HCT116 (cell line): ENCODE measurements around the gene PRSS27. TPM values are rescaled to one million over a fixed set of nuclear protein-coding genes. Genes with fewer than 3 reads are reported as not detected.

Source experiments
- ATAC-seq: fragments of 200-7000 bp; cut with Tn5 transposase; 2 replicates; pipeline ENCODE4 v1.9.1; 2020; ENCODE audit warnings: mild to moderate bottlenecking, moderate library complexity
- BruUV-seq: library from RNA; stranded (reverse); fragments of 400-500 nt; replicated peaks from 2 replicates; lab custom pipeline; 2021; lab: Mats Ljungman, UMichigan
- CTCF ChIA-PET: fragments of 300-600 bp; sonication (Branson Sonifier 250); formaldehyde crosslinking; loops from one replicate; lab custom pipeline; 2021; ENCODE audit warnings: antibody characterized with exemption; lab: Charles Lee
- POLR2A ChIA-PET: fragments of 300-600, 350-600 bp; sonication (Branson Sonifier 250); formaldehyde crosslinking; loops from one replicate; lab custom pipeline; 2021; ENCODE audit warnings: antibody characterized with exemption; lab: Charles Lee
- RAD21 ChIA-PET, 2 experiments: fragments of 300-600 bp; sonication (Branson Sonifier 250); formaldehyde crosslinking; loops; one replicate each; lab custom pipeline; 2023; ENCODE audit warnings: low total read pairs in 2 of 2; ENCODE audit not compliant: uncharacterized antibody in 2 of 2, unreplicated experiment in 2 of 2, low non-redundant PET in 1 of 2; lab: Charles Lee
- DNase-seq: peaks from one replicate; pipeline ENCODE4 v3.0.0-alpha.2; 2010; ENCODE audit warnings: low read depth, low spot score
- H2AFZ ChIP-seq: fragments of 200-600 bp; shearing (Covaris generic), sonication (generic); 2 replicates; pipeline ENCODE4 v1.6.1; 2017; ENCODE audit warnings: low read depth, mixed run types, mixed read lengths, antibody characterized with exemption, low read length; ENCODE audit not compliant: poor library complexity, severe bottlenecking
- H3K27ac ChIP-seq: 2 replicates; pipeline ENCODE4 v1.5.1; 2012; ENCODE audit warnings: low read depth, low read length
- H3K27me3 ChIP-seq: fragments of 200-600 bp; sonication (generic); 2 replicates; pipeline ENCODE4 v1.6.1; 2016; ENCODE audit warnings: mixed run types, low read length, mixed read lengths; ENCODE audit not compliant: insufficient read depth
- H3K36me3 ChIP-seq, 2 experiments: fragments of 200-500 bp in 1 of 2; fragments of 200-600 bp in 1 of 2; sonication (Bioruptor generic) in 1 of 2; sonication (generic) in 1 of 2; 2 replicates each; pipeline versions ENCODE4 v1.5.1 to v1.6.1; 2014 to 2016; ENCODE audit warnings: low read length in 2 of 2, inconsistent platforms in 1 of 2, mixed read lengths in 1 of 2, mixed run types in 1 of 2; ENCODE audit not compliant: insufficient read depth in 2 of 2, control insufficient read depth in 1 of 2
- H3K4me1 ChIP-seq, 2 experiments: fragments of 200-600 bp in 1 of 2; sonication (generic) in 1 of 2; 2 replicates each; pipeline versions ENCODE4 v1.5.1 to v1.6.1; 2012 to 2017; ENCODE audit warnings: low read length in 2 of 2, inconsistent platforms in 1 of 2, mild to moderate bottlenecking in 1 of 2, mixed read lengths in 1 of 2, mixed run types in 1 of 2, moderate library complexity in 1 of 2; ENCODE audit not compliant: insufficient read depth in 2 of 2, control insufficient read depth in 1 of 2
- H3K4me2 ChIP-seq: fragments of 200-600 bp; sonication (generic); 2 replicates; pipeline ENCODE4 v1.6.1; 2017; ENCODE audit warnings: mixed run types, low read length, mixed read lengths
- H3K4me3 ChIP-seq, 2 experiments: fragments of 200-600 bp in 1 of 2; sonication (generic) in 1 of 2; replicated peaks in 1 of 2; 2 replicates each; pipeline ENCODE4 v1.5.1; 2011 to 2016; ENCODE audit warnings: low read length in 2 of 2, control low read depth in 1 of 2, low read depth in 1 of 2, mild to moderate bottlenecking in 1 of 2, mixed read lengths in 1 of 2, mixed run types in 1 of 2
- H3K79me2 ChIP-seq: fragments of 200-600 bp; sonication (generic); 2 replicates; pipeline ENCODE4 v1.6.1; 2017; ENCODE audit warnings: mild to moderate bottlenecking, mixed run types, low read length, moderate library complexity, mixed read lengths; ENCODE audit not compliant: insufficient read depth
- H3K9ac ChIP-seq: fragments of 200-600 bp; sonication (generic); 2 replicates; pipeline ENCODE4 v1.6.1; 2016; ENCODE audit warnings: low read length, mixed read lengths
- H3K9me2 ChIP-seq: fragments of 200-600 bp; sonication (generic), shearing (Covaris generic); 2 replicates; pipeline ENCODE4 v1.6.1; 2017; ENCODE audit warnings: mixed run types, mild to moderate bottlenecking, moderate library complexity; ENCODE audit not compliant: insufficient read depth
- H3K9me3 ChIP-seq, 2 experiments: fragments of 200-500 bp in 1 of 2; fragments of 200-600 bp in 1 of 2; sonication (Bioruptor generic) in 1 of 2; sonication (generic) in 1 of 2; 2 replicates each; pipeline ENCODE4 v1.6.1; 2014 to 2017; ENCODE audit warnings: low read length in 2 of 2, mixed read lengths in 2 of 2, inconsistent platforms in 1 of 2, low read depth in 1 of 2, mild to moderate bottlenecking in 1 of 2, mixed run types in 1 of 2, moderate library complexity in 1 of 2; ENCODE audit not compliant: control insufficient read depth in 1 of 2, insufficient read depth in 1 of 2
- H4K20me1 ChIP-seq: fragments of 200-600 bp; sonication (generic), shearing (Covaris generic); 2 replicates; pipeline ENCODE4 v1.6.1; 2017; ENCODE audit warnings: mixed run types, mild to moderate bottlenecking, moderate library complexity; ENCODE audit not compliant: insufficient read depth
- ATF3 ChIP-seq: IDR thresholded peaks from 2 replicates; pipeline ENCODE4 v1.6.1; 2012
- CEBPB ChIP-seq: IDR thresholded peaks from 2 replicates; pipeline ENCODE4 v1.6.1; 2012; ENCODE audit warnings: low read depth
- CTCF ChIP-seq, 3 experiments: fragments of 200-600 bp in 1 of 3; sonication (generic) in 1 of 3; IDR thresholded peaks in 2 of 3; conservative IDR thresholded peaks in 1 of 3; 2 replicates each; pipeline ENCODE4 v1.5.1; 2012 to 2017; ENCODE audit warnings: low read depth in 2 of 3, low read length in 2 of 3, antibody characterized with exemption in 1 of 3, borderline replicate concordance in 1 of 3, control low read depth in 1 of 3, mild to moderate bottlenecking in 1 of 3, mixed read lengths in 1 of 3, mixed run types in 1 of 3, moderate library complexity in 1 of 3; ENCODE audit not compliant: insufficient read depth in 1 of 3
- EGR1 ChIP-seq: IDR thresholded peaks from 2 replicates; pipeline ENCODE4 v1.6.1; 2012; ENCODE audit warnings: low read depth
- ELF1 ChIP-seq: IDR thresholded peaks from 2 replicates; pipeline ENCODE4 v1.6.1; 2012; ENCODE audit warnings: low read depth, borderline replicate concordance
- EZH2 ChIP-seq: fragments of 200-600 bp; sonication (generic); IDR thresholded peaks from 2 replicates; pipeline ENCODE4 v1.6.1; 2017; ENCODE audit warnings: antibody characterized with exemption, mixed run types
- EZH2phosphoT487 ChIP-seq: fragments of 200-600 bp; IDR thresholded peaks from 2 replicates; pipeline ENCODE4 v1.6.1; 2018; ENCODE audit warnings: antibody characterized with exemption, borderline replicate concordance
- FOSL1 ChIP-seq: IDR thresholded peaks from 2 replicates; pipeline ENCODE4 v1.6.1; 2012; ENCODE audit warnings: low read depth
- JUND ChIP-seq: IDR thresholded peaks from 2 replicates; pipeline ENCODE4 v1.6.1; 2012
- MAX ChIP-seq: IDR thresholded peaks from 2 replicates; pipeline ENCODE4 v1.6.1; 2012
- POLR2A ChIP-seq: IDR thresholded peaks from 2 replicates; pipeline ENCODE4 v1.7.0; 2011; ENCODE audit warnings: borderline replicate concordance; ENCODE audit not compliant: insufficient read depth, insufficient read length; ENCODE audit errors: extremely low read depth
- POLR2AphosphoS5 ChIP-seq: IDR thresholded peaks from 2 replicates; pipeline ENCODE4 v1.6.1; 2011; ENCODE audit warnings: mild to moderate bottlenecking, low read depth, low read length, moderate library complexity
- RAD21 ChIP-seq: IDR thresholded peaks from 2 replicates; pipeline ENCODE4 v1.6.1; 2012; ENCODE audit warnings: low read depth, mild to moderate bottlenecking
- REST ChIP-seq: IDR thresholded peaks from 2 replicates; pipeline ENCODE4 v1.6.1; 2012; ENCODE audit warnings: low read depth
- SIN3A ChIP-seq: IDR thresholded peaks from 2 replicates; pipeline ENCODE4 v1.6.1; 2012; ENCODE audit warnings: low read depth
- SP1 ChIP-seq: IDR thresholded peaks from 2 replicates; pipeline ENCODE4 v1.6.1; 2012; ENCODE audit warnings: low read depth
- YY1 ChIP-seq: IDR thresholded peaks from 2 replicates; pipeline ENCODE4 v1.6.1; 2011; ENCODE audit warnings: low read length, low read depth, moderate library complexity, mild to moderate bottlenecking; ENCODE audit not compliant: insufficient replicate concordance; ENCODE audit errors: extremely low read depth
- ZBTB33 ChIP-seq: IDR thresholded peaks from 2 replicates; pipeline ENCODE4 v1.6.1; 2011; ENCODE audit warnings: mild to moderate bottlenecking, low read length, moderate library complexity; ENCODE audit not compliant: insufficient replicate concordance; ENCODE audit errors: extremely low read depth
- ZFX ChIP-seq: fragments of 450-650 bp; IDR thresholded peaks from 2 replicates; pipeline ENCODE4 v1.6.1; 2017
- ZNF274 ChIP-seq: fragments of 200-500 bp; sonication (Bioruptor generic); IDR thresholded peaks from 2 replicates; pipeline ENCODE4 v1.6.1; 2014; ENCODE audit warnings: mild to moderate bottlenecking, low read depth, low read length, inconsistent platforms
- intact Hi-C: fragments of 100-400 bp; cut with micrococcal nuclease; formaldehyde crosslinking; loops from 2 replicates; pipeline ENCODE4 v1.10.0; 2022
- total RNA-seq: library from RNA; stranded (reverse); gene quantifications from one replicate; pipeline ENCODE4 v1.2.1, GENCODE V29; 2021; ENCODE audit not compliant: unreplicated experiment

The PRSS27 gene
- total RNA-seq, 1 experiment from 2014 or later = 3.3 TPM

GRCh38 chr16:2751577-2752034 lies 31.6 kb upstream of the PRSS27 start:
- ChIA-PET RAD21 (no interaction called here), POLR2A (interaction anchor here (0.6 to 2.1 kb wide), 7 partner anchors 10 to 525 kb away, joined by 3 to 7 read pairs (median 3); partner anchors contain the start of genes FLYWCH2 and KCTD5)
- peak; percentile 60 for DNase-seq
- Histone ChIP-seq H2AFZ (no peak overlapping the region), H3K9ac (peak overlapping the region; percentile 90), H3K9me3 (no peaks in the 10 kb centered on the region), H3K4me2 (peak overlapping the region; percentile 76), H3K27ac (peak overlapping the region; percentile 100), H3K27me3 (no peaks in the 10 kb centered on the region), H3K36me3 (peaks cover 5 to 24% of the 10 kb centered on the region in 2 experiments; a peak in 3 of 4 replicates), H3K9me2 (no peaks in the 10 kb centered on the region), H3K4me1 (peaks cover 18 to 32% of the 10 kb centered on the region in 2 experiments), H3K4me3 (peak overlapping the region; percentile 92 to 96)
- peak; percentile 69 for ATAC-seq
- TSS peak; percentile 84 for BruUV-seq
- intact Hi-C loops = no loop called here
- no peak for TF ChIP-seq FOSL1
- no peak for TF ChIP-seq ELF1
- TF ChIP-seq RAD21 = no peak
- TF ChIP-seq SP1 = no peak
- TF ChIP-seq MAX = no peak
- TF ChIP-seq YY1 = no peak
- TF ChIP-seq EZH2phosphoT487 = no peak
- no peak for TF ChIP-seq POLR2AphosphoS5
- TF ChIP-seq CEBPB = no peak
- no peak for TF ChIP-seq ZFX
- TF ChIP-seq ATF3 = no peak
- TF ChIP-seq ZBTB33 = no peak
- no peak for TF ChIP-seq SIN3A
- TF ChIP-seq JUND = no peak
- no peak for TF ChIP-seq CTCF (IDR thresholded peaks at IDR 0.05 in 2 of 3, conservative IDR thresholded peaks at IDR 0.05 in 1 of 3; ENCODE audit: borderline replicate concordance in 1 of 3, insufficient read depth in 1 of 3, low read depth in 2 of 3, low read length in 2 of 3)
- TF ChIP-seq REST = no peak
- no peak for TF ChIP-seq ZNF274
- TF ChIP-seq POLR2A = no peak
- no peak for TF ChIP-seq EZH2
- TF ChIP-seq EGR1 = no peak
- TF ChIP-seq, all 23 proteins: peak for 0
- Histone ChIP-seq H3K79me2 (peaks cover 54% of the 10 kb centered on the region), H4K20me1 (peaks cover 22% of the 10 kb centered on the region; the same call in 1 of the 2 replicates)
- CTCF ChIA-PET = no interaction called here
